Measurements from ENCODE around the gene CR2. TPM values are rescaled to one million over a fixed set of nuclear protein-coding genes. Genes with fewer than 3 reads are reported as not detected.

CR2 gene
- total RNA-seq, 1 donor from 2014 or later = 0.15 TPM

DNA sequence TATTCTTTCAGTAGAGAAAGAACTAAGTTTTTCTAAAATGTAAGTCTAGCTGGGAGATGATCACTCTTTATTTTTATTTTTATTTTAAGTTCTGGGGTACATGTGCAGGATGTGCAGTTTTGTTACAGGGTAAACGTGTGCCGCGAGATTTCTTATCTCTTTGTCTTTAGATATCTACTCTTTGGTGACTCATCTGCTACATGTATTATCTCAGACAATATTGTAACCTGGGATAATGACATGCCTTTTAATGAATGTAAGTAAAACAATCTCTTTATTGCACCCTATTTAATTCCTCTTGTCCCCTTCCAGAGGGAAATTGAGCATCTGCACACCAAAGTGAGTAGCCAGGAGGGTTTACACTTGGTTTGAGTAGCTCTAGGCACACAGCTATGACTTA lies 9.4 kb downstream of the CR2 start:
- Histone ChIP-seq H2AFZ (replicated peaks) (no peak overlapping the region), H3K27ac (no peak overlapping the region), H3K4me1 (no peaks in the 10 kb centered on the region), H3F3A (ENCODE audit: low read depth) (no peaks in the 10 kb centered on the region), H3K4me3 (no peak overlapping the region), H4K20me1 (ENCODE audit: low read depth) (no peaks in the 10 kb centered on the region), H3K27me3 (peaks cover 6% of the 10 kb centered on the region), H3K9ac (no peak overlapping the region), H3K4me2 (no peak overlapping the region), H3K36me3 (no peaks in the 10 kb centered on the region), H3K79me2 (ENCODE audit: low read depth) (no peaks in the 10 kb centered on the region), H3K9me3 (ENCODE audit: low read depth) (no peaks in the 10 kb centered on the region)
- no peak overlapping the region for H3K4me3 Mint-ChIP-seq
- H3K36me3 Mint-ChIP-seq = no peaks in the 10 kb centered on the region
- H3K27ac Mint-ChIP-seq = no peak overlapping the region
- no peaks in the 10 kb centered on the region for H3K27me3 Mint-ChIP-seq (ENCODE audit: insufficient read depth, low read depth)
- no peaks in the 10 kb centered on the region for H3K9me3 Mint-ChIP-seq
- TF ChIP-seq, protein P1, sequence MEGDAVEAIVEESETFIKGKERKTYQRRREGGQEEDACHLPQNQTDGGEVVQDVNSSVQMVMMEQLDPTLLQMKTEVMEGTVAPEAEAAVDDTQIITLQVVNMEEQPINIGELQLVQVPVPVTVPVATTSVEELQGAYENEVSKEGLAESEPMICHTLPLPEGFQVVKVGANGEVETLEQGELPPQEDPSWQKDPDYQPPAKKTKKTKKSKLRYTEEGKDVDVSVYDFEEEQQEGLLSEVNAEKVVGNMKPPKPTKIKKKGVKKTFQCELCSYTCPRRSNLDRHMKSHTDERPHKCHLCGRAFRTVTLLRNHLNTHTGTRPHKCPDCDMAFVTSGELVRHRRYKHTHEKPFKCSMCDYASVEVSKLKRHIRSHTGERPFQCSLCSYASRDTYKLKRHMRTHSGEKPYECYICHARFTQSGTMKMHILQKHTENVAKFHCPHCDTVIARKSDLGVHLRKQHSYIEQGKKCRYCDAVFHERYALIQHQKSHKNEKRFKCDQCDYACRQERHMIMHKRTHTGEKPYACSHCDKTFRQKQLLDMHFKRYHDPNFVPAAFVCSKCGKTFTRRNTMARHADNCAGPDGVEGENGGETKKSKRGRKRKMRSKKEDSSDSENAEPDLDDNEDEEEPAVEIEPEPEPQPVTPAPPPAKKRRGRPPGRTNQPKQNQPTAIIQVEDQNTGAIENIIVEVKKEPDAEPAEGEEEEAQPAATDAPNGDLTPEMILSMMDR (IDR thresholded peaks at IDR 0.05) = no peak
- TF ChIP-seq EZH2phosphoT487 (IDR thresholded peaks at IDR 0.05) (no peak), EZH2 (IDR thresholded peaks at IDR 0.05) (no peak)
- H3K4me1 Mint-ChIP-seq = no peaks in the 10 kb centered on the region
- DNase-seq (ENCODE audit: low spot score) = no peak

DNA sequence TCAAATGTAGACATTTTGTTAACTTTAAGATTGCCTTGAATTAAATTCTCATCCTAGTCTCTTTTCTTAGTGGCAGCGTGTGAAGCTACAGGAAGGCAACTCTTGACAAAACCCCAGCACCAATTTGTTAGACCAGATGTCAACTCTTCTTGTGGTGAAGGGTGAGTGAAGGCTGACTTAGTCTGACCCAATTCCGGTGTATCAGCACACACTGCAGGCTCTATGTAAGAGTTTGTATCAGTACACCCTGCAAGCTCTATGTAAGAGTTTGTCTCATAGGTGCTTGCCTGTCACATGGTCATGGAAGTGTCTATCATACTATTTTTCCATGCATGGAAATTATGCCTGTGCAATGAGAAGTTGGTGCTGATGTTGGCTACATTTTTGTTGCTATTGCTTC lies 16.8 kb downstream of the CR2 start:
- Mint-ChIP-seq H3K4me3 (no peak overlapping the region), H3K36me3 (no peaks in the 10 kb centered on the region), H3K9me3 (no peaks in the 10 kb centered on the region), H3K27ac (no peak overlapping the region), H3K4me1 (no peaks in the 10 kb centered on the region), H3K27me3 (ENCODE audit: insufficient read depth, low read depth) (no peaks in the 10 kb centered on the region)
- no peaks in the 10 kb centered on the region for H4K20me1 ChIP-seq (ENCODE audit: low read depth)
- H3K79me2 ChIP-seq (ENCODE audit: low read depth) = no peaks in the 10 kb centered on the region
- H3K36me3 ChIP-seq = no peaks in the 10 kb centered on the region
- peaks cover 6% of the 10 kb centered on the region for H3K27me3 ChIP-seq
- H3K9me3 ChIP-seq (ENCODE audit: low read depth) = no peaks in the 10 kb centered on the region
- DNase-seq (ENCODE audit: low spot score) = no peak
- H3F3A ChIP-seq (ENCODE audit: low read depth) = no peaks in the 10 kb centered on the region
- H3K9ac ChIP-seq = no peak overlapping the region
- H3K4me3 ChIP-seq = no peak overlapping the region
- no peak overlapping the region for H3K4me2 ChIP-seq
- TF ChIP-seq EZH2 (IDR thresholded peaks at IDR 0.05) = no peak
- TF ChIP-seq EZH2phosphoT487 (IDR thresholded peaks at IDR 0.05) = no peak
- TF ChIP-seq, protein P1 (IDR thresholded peaks at IDR 0.05) = no peak
- H2AFZ ChIP-seq (replicated peaks) = no peak overlapping the region
- no peaks in the 10 kb centered on the region for H3K4me1 ChIP-seq
- H3K27ac ChIP-seq = no peak overlapping the region

DNA sequence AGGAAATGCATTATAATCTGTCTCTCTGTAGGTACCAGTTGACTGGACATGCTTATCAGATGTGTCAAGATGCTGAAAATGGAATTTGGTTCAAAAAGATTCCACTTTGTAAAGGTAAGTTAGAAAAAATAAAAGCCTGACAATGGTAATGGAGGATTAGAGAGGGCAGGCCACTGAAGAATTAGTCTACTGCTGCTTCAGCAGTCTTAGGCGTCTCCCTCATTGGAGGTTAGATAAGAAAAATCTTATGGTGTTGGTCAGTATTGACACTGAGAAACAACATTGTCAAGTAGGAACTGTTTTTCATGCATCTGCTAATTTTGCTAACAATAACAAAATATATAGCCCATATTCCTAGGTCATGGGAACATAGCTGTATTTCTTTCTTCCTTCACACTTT lies 20.1 kb downstream of the CR2 start:
- H3K79me2 ChIP-seq (ENCODE audit: low read depth) = no peaks in the 10 kb centered on the region
- no peaks in the 10 kb centered on the region for H3K36me3 Mint-ChIP-seq

More for the DNA sequence above, 20.1 kb downstream of the CR2 start:
- H3K36me3 ChIP-seq = no peaks in the 10 kb centered on the region
- H4K20me1 ChIP-seq (ENCODE audit: low read depth) = no peaks in the 10 kb centered on the region
- Mint-ChIP-seq H3K27ac (no peak overlapping the region), H3K4me1 (no peaks in the 10 kb centered on the region), H3K27me3 (ENCODE audit: insufficient read depth, low read depth) (no peaks in the 10 kb centered on the region), H3K9me3 (peaks cover 2% of the 10 kb centered on the region), H3K4me3 (no peak overlapping the region)
- no peaks in the 10 kb centered on the region for H3K27me3 ChIP-seq
- no peak overlapping the region for H3K27ac ChIP-seq
- TF ChIP-seq, protein P1 (IDR thresholded peaks at IDR 0.05) = no peak
- no peak for TF ChIP-seq EZH2 (IDR thresholded peaks at IDR 0.05)
- no peaks in the 10 kb centered on the region for H3K4me1 ChIP-seq
- no peak for DNase-seq (ENCODE audit: low spot score)
- no peak overlapping the region for H2AFZ ChIP-seq (replicated peaks)
- no peak overlapping the region for H3K4me2 ChIP-seq
- H3K9me3 ChIP-seq (ENCODE audit: low read depth) = no peaks in the 10 kb centered on the region
- no peaks in the 10 kb centered on the region for H3F3A ChIP-seq (ENCODE audit: low read depth)
- no peak overlapping the region for H3K9ac ChIP-seq
- no peak overlapping the region for H3K4me3 ChIP-seq
